Measurements from ENCODE around the gene LONRF2. TPM values are rescaled to one million over a fixed set of nuclear protein-coding genes. Genes with fewer than 3 reads are reported as not detected.

LONRF2 gene
- total RNA-seq, 2 donors from 2014 or later, result 15.7 to 19.2 TPM

GRCh38 chr2:100244881-100245605, 77.3 kb downstream of the LONRF2 start:
- intact Hi-C loops (cut with DNase I), result loop anchor here in 1 of 2 donors (10.0 kb wide), 1 partner anchor 680 kb away; no protein-coding TSS in a partner anchor
- DNase-seq (ENCODE audit: low spot score), result peak; percentile 41

DNA sequence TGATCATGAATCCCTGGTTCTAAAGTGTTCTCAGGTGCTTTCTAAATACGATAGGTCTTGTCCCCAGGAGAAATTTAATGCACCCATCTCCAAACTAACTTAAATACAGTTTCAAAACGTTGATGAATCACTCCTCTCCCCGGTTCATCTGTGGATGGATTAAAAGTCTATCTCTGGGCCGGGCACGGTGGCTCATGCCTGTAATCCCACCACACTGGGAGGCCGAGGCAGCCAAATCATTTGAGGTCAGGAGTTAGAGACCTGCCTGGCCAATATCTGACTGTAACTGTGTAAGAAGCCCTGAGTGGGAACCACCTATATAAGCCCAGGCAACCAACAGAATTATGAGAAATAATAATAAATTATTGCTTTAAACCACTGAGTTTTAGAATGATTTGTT, 78.7 kb downstream of the LONRF2 start:
- intact Hi-C loops (cut with DNase I), result loop anchor here in 1 of 2 donors (10.0 kb wide), 1 partner anchor 679 kb away; no protein-coding TSS in a partner anchor
- DNase-seq (ENCODE audit: low spot score), result peak; percentile 67

DNA sequence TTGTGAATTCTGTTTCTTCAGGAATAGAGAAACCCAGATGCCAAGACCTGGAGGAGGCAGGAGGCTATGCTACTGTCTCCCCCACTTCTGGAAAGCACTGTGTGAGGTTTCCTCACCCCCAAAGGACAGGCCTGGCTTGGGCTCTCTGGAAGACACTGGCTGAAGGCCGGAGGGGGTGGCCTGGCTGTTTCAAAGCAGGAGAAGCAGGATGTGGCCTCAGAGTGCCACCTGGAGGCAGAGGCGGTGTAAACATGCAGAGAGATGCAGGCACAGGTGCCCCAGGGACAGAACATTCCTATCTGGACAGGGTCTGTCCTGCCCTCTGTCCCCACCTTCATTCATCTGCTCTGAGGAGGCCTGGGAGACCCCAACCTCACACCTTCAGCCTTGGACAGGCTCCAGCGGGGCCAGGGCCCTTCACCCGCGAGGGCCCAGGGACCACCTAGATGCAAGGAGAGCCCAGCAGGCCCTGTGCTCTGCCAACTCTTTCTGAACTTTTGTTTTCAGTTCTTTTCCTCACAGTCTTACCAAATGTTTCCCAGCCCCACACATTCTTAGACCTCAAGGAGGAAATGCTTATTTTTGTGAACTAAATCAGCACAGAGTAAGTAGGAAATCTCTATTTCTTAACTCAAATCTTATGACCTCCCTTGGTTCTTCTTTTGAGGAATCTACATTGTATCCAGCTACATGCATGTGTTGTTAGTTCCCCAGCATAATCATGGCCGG, 79.2 kb downstream of the LONRF2 start:
- peak; percentile 87 for DNase-seq (ENCODE audit: low spot score)
- intact Hi-C loops (cut with DNase I), result loop anchor here in 1 of 2 donors (10.0 kb wide), 1 partner anchor 678 kb away; no protein-coding TSS in a partner anchor

- intact Hi-C loops (cut with DNase I), result loop anchor here in 1 of 2 donors (10.0 kb wide), 1 partner anchor 678 kb away; no protein-coding TSS in a partner anchor
- peak; percentile 78 for DNase-seq (ENCODE audit: low spot score)
These were observed 79.8 kb downstream of the LONRF2 start for GRCh38 chr2:100242476-100242875.

- intact Hi-C loops (cut with DNase I), result loop anchor here in 1 of 2 donors (10.0 kb wide), 1 partner anchor 676 kb away; no protein-coding TSS in a partner anchor
- DNase-seq (ENCODE audit: low spot score), result no peak
These were observed 81.1 kb downstream of the LONRF2 start for GRCh38 chr2:100241236-100241635.

- intact Hi-C loops (cut with DNase I), result loop anchor here in 1 of 2 donors (10.0 kb wide), 1 partner anchor 676 kb away; no protein-coding TSS in a partner anchor
- peak; percentile 42 for DNase-seq (ENCODE audit: low spot score)
These were observed 81.9 kb downstream of the LONRF2 start for GRCh38 chr2:100240386-100240785.

DNA sequence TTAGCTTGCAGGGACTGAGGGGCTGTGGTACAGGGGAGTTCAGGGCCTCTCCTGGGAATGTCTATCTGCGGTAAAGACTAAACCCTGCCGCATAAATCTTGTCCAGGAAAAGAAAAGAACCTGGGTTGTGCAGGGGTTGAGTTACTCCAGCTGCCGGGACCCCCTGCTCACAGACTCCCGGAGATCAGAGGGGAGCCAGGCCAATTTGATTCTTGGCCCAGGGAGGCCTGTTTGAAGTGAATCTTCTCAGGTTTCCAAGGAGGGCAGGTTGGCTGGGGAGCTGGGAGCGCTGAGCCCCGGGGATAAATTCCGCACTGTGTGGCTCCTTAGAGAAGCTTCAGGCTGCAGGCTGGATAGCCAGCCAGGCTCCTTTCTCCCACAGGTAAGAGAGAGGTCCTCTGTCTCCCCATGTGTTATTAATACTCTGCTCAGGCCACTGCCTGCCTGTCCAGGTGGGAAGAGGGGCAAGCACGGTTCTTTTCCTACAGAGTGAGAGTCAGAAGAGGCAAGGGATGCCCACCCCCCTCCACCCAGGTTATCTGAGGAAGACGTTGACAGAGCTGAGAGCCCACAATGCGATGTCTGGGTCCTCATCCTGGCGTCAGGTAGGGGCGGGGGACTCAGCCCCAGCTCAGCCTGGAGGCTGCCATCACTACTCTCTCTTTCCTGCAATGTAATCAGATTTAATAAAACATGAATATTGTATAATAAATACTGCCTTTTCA, 82.7 kb downstream of the LONRF2 start:
- intact Hi-C loops (cut with DNase I), result loop anchor here in 1 of 2 donors (10.0 kb wide), 1 partner anchor 675 kb away; no protein-coding TSS in a partner anchor
- peak; percentile 51 for DNase-seq (ENCODE audit: low spot score)

DNA sequence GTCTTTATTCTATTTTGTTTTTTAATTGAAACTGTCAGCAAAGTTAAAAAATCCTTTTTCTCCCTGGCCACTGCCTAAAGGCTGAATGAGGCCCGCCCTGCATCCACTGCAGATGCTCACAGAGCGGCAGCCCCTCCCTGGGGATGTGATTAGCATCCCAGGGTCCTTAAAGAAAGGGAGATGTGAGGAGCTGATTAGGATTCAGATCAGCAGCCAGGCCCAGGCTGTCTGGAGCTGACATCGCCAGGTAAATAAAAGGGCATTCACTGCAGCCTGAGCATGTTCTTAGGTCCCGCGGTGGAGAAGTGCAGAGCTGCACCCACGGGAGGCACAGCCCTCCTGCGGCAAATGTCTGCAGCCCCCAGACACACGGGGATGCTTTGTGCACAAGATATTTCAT, 83.8 kb downstream of the LONRF2 start:
- intact Hi-C loops (cut with DNase I), result no loop called here
- peak; percentile 58 for DNase-seq (ENCODE audit: low spot score)

DNA sequence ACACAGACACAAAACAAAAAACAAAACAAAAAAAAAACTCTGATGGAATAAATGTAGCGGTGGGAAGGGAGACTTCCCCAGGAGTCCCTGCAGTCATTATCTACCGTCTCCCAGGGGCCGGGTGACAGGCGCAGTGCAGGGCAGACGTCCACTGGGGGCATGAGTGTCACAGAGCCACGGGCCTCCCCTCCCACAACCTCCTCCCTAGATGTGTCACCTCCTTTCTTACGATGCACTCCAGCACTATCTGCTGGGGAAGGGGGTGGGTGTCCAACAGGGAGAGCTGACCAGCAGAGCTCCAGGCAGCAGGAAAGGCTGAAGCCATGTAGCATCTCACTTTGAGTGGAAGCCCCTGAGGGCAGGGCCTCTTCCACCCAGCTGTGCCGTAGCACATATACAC, 84.5 kb downstream of the LONRF2 start:
- intact Hi-C loops (cut with DNase I), result no loop called here
- DNase-seq (ENCODE audit: low spot score), result peak; percentile 42

- peak; percentile 46 for DNase-seq (ENCODE audit: low spot score)
- intact Hi-C loops (cut with DNase I), result no loop called here
These were observed 85.1 kb downstream of the LONRF2 start for GRCh38 chr2:100237163-100237562.

- DNase-seq (ENCODE audit: low spot score), result peak; percentile 15
- intact Hi-C loops (cut with DNase I), result no loop called here
These were observed 86.1 kb downstream of the LONRF2 start for GRCh38 chr2:100236166-100236565.

DNA sequence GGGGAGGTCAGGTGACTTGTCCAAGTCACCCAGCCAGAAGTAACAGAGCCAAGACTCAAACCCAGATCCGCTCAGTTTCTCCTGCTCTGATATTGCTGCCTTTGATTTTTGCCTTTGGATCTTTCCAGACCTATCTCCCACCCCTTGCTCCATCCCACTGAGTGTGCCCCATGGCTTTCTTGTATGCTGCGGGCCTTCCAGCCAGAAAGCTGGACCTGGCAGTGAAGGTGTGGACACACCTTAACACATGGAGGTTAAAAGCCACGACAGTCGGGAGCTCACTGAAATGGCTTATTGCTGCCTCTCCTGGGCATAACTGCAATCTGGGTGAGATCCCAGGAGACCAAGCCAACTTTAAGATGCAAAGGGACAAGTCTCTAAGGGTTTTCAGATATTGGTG, 86.7 kb downstream of the LONRF2 start:
- DNase-seq (ENCODE audit: low spot score), result peak; percentile 55
- intact Hi-C loops (cut with DNase I), result no loop called here

DNA sequence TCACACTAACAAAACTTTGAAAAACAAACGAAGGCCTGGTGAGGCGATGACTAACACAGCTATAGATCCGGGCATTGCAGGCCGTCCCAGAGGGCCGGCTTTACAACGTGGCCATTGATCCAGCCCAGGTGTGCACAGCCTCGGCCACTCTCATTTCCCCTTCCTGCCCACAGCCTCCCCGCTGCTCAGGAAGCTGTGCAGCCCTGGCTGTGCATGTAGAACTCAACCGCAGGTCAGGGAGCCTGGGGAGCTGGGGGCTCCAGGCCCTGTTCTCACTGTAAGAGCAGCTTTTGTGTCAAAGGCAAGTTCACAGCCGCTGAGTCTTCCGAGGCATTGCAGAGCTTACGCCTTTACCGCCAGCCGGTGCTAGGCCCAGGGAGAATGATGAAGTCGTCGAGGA, 87.2 kb downstream of the LONRF2 start:
- peak; percentile 66 for DNase-seq (ENCODE audit: low spot score)
- intact Hi-C loops (cut with DNase I), result no loop called here

DNA sequence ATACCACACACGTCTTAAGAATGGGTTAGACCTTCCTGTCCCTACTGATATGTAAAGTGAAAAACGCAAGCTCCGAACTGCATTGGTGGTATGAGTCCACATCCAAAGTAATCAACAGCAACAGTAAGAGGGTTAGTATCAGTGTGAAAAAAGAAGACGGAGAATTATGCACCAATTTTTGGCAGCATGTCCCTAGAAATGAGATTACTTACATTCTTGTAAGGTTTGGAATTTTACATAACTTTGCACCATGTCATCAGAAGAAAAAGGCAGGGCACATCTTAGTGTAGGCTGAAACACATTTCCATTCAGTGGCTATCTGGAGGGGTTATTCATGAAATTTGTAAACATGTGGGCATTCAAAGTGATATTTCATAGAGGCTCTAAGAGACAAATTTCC, 88.2 kb downstream of the LONRF2 start:
- no peak for DNase-seq (ENCODE audit: low spot score)
- intact Hi-C loops (cut with DNase I), result no loop called here

DNA sequence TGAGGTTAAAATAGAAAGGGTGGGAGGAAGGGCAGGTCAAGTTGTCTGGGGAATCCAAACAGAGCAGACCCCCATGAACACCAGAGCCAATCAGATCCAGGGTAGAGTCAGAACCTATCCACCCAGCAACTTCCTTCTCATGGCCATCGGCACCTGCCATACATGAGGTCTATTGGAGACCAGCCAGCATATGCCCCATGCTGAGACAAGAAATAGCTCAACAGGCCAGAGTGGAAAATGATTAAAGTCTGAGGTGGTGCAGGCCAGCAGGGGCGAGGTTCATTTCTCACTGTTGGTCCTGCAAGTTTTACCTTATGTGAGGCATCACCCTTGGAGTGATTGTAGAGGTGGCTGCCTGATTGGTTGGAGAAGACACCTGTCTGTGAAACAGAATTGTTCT, 89.2 kb downstream of the LONRF2 start:
- no peak for DNase-seq (ENCODE audit: low spot score)
- intact Hi-C loops (cut with DNase I), result no loop called here

DNA sequence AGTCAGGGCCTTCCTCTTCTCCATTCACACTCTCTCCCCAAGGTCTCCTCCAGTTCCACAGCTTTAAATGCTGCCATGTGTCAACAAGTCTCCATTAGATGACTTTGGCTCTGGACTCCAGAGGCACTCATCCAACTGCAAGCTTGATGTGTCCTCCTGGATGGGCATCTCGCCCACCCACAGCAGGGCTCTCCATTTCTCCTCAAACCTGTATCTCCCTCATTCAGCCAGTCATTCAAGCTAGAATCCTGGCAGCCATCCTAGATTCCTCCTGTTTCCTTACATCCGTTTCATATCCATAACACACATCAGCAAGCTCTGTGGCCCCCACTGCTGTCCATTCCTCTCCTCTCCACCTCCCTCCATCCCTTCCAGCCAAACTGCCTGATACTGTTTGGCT, 91.5 kb downstream of the LONRF2 start:
- DNase-seq (ENCODE audit: low spot score), result no peak
- intact Hi-C loops (cut with DNase I), result no loop called here

DNA sequence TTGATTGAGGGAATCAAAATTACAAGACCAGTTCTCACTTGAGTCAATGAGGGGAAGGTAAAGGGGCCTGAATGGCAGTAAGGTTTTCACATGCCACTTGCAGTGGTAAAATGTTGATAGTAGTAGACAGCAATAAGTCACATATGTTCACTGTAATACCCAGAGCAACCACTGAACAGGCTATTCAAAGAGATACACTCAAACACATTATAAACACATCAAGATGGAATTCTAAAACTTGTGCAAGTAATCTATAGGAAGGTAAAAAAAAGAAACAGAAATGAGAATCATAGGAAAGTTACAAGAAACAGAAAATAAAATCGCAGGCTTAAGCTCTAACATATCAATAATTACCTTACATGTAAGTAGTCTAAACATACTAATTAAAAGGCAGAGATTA, 93.3 kb downstream of the LONRF2 start:
- DNase-seq (ENCODE audit: low spot score), result no peak
- intact Hi-C loops (cut with DNase I), result no loop called here

GRCh38 chr2:100228415-100228814, 93.9 kb downstream of the LONRF2 start:
- intact Hi-C loops (cut with DNase I), result no loop called here
- DNase-seq (ENCODE audit: low spot score), result no peak

DNA sequence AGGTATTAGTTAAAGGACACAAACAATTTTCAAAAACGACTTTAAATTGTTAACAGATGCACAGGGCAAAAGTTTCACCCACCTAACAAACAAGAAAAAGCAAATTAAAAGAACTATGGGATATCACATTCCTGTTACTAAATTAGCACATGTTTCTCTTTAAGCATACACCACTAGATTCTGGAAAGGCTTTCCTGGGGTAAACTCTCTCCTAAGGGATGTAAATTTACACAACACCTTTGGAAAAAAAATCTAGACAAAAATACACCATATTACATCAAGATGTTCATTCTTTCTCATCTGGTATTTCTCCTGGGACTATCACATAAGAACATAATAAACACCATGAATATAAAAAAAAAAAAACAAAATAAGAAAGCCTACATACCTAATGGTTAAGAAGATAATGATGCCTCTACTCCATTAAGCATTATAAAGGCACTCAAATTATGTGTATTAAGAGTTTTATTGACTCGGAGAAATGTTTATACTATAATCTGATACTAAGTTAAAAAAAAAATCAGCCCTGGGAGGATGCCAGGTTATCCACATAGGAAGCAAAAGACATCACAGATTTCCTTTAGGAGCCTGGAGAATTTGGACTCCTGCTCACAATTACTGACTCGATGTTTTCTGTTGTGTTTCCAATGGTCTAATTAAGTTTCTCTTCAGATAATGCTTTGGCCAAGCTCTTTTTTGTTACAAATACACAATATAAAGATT, 97.2 kb downstream of the LONRF2 start:
- no peak for DNase-seq (ENCODE audit: low spot score)
- intact Hi-C loops (cut with DNase I), result no loop called here
